Adrenal gland (tissue), 12 donors: Measurements from ENCODE around the gene C1orf226. TPM values are rescaled to one million over a fixed set of nuclear protein-coding genes. Genes with fewer than 3 reads are reported as not detected.

Experiments used
- DNase-seq, 7 donors: peaks; one replicate each; pipeline ENCODE4 v3.0.0-alpha.2; 2019 to 2020
- H3K27ac ChIP-seq, 5 donors: fragments of 200-600 bp; sonication (generic) in 4 of 5; 1 replicate in 3 of 5; 2 replicates in 2 of 5; pipeline versions ENCODE4 v1.5.1 to v1.8.0; 2016 to 2020; ENCODE audit warnings: mild to moderate bottlenecking in 1 of 5
- H3K27me3 ChIP-seq: fragments of 200-600 bp; 2 replicates; pipeline ENCODE4 v1.8.0; 2021
- H3K36me3 ChIP-seq, 2 donors: fragments of 200-600 bp; replicated peaks in 1 of 2; 1 replicate in 1 of 2; 2 replicates in 1 of 2; pipeline versions ENCODE4 v1.5.1 to v1.8.0; 2018 to 2022
- H3K4me1 ChIP-seq, 2 donors: fragments of 200-600 bp; replicated peaks in 1 of 2; 1 replicate in 1 of 2; 2 replicates in 1 of 2; pipeline versions ENCODE4 v1.5.1 to v1.8.0; 2018 to 2021
- H3K4me3 ChIP-seq, 4 donors: fragments of 200-600 bp; sonication (generic) in 3 of 4; one replicate each; pipeline ENCODE4 v1.5.1; 2016 to 2018
- H3K9me3 ChIP-seq, 3 donors: fragments of 200-600 bp; sonication (generic) in 1 of 3; replicated peaks in 1 of 3; 1 replicate in 2 of 3; 2 replicates in 1 of 3; pipeline versions ENCODE4 v1.5.1 to v1.8.0; 2016 to 2021
- CTCF ChIP-seq, 6 experiments: fragments of 450-650 bp in 4 of 6; fragments of 200-600 bp in 2 of 6; sonication (generic) in 1 of 6; IDR thresholded peaks; 1 replicate in 5 of 6; 2 replicates in 1 of 6; pipeline versions ENCODE4 v1.5.1 to v1.8.0; 2016 to 2021; ENCODE audit warnings: antibody characterized with exemption in 6 of 6, mild to moderate bottlenecking in 2 of 6, moderate library complexity in 1 of 6
- POLR2A ChIP-seq, 2 donors: fragments of 450-650 bp; IDR thresholded peaks; one replicate each; pipeline ENCODE4 v1.6.1; 2017; ENCODE audit warnings: antibody characterized with exemption in 2 of 2, mild to moderate bottlenecking in 2 of 2, moderate library complexity in 1 of 2
- WGBS, 4 donors: extraction: QIAGEN DNeasy Blood & Tissue Kit in 2 of 4; methylation state at CpG; one replicate each; pipeline versions ENCODE4 v1.1.5 to v1.1.7; 2013 to 2017; 5-methylcytosine and 5-hydroxymethylcytosine counted together
- intact Hi-C, 2 donors: fragments of 100-400 bp; cut with DNase I; formaldehyde crosslinking; loops; one replicate each; pipeline versions ENCODE4 v1.14.1 to v1.15.0; 2022 to 2023
- polyA plus RNA-seq, 3 donors: library from polyadenylated mRNA; stranded (reverse); fragments of 200-250 nt in 2 of 3; fragments of 350-450 nt in 1 of 3; fragmentation: Illumina TruSeq in 1 of 3; extraction: RNeasy Lipid Tissue Mini Kit (QIAGEN cat#74804) in 1 of 3; gene quantifications; one replicate each; pipeline ENCODE4 v1.2.3, GENCODE V29; 2013 to 2014
- total RNA-seq, 9 donors: library from RNA; depleted of rRNA in 4 of 9; stranded (reverse); fragments of >200 nt in 4 of 9; fragments of 120-200 nt in 1 of 9; fragmentation: NEBNext Ultra II Directional in 1 of 9; extraction: Animal tissue kit (Norgen Biotek cat#: 25700) in 1 of 9; gene quantifications; one replicate each; pipeline versions ENCODE4 v1.1.0 to v1.2.4, GENCODE V29; 2013 to 2023
- donor health status: healthy with polysubstance abuse.
- donor health status: Bipolar disorder and iron deficiency.
- donor health status: DM: yes; HTN: yes; CAD: no.
- donor health status: DM: no; HTN: no; CAD: no.
- donor health status: DM: no; HTN: no; CAD: no.
- donor health status: DM: yes; HTN: yes; CAD: no.

The C1orf226 gene
- total and polyA plus RNA-seq, 12 donors, result 0.95 to 48.0 (median 6.8) TPM

GRCh38 chr1:162388615-162389014 lies 7.1 kb downstream of the C1orf226 start:
- H3K36me3 ChIP-seq, result no peaks in the 10 kb centered on the region
- H3K4me1 ChIP-seq, result no peaks in the 10 kb centered on the region
- DNase-seq, result peak in 2 of 7 donors; percentile 18 to 30
- H3K9me3 ChIP-seq, result no peaks in the 10 kb centered on the region
- peaks cover 7% of the 10 kb centered on the region for H3K27me3 ChIP-seq
- intact Hi-C loops, result no loop called here
- no peak overlapping the region for H3K4me3 ChIP-seq
- TF ChIP-seq CTCF (IDR thresholded peaks at IDR 0.05) (no peak), POLR2A (IDR thresholded peaks at IDR 0.05) (no peak)
- H3K27ac ChIP-seq, result peak overlapping the region in 2 of 5 donors; percentile 21 to 56
- 75 to 100% (median 85%) methylated on average over 1 to 5 of the region's 5 CpGs for whole genome bisulfite sequencing, 4 donors

DNA sequence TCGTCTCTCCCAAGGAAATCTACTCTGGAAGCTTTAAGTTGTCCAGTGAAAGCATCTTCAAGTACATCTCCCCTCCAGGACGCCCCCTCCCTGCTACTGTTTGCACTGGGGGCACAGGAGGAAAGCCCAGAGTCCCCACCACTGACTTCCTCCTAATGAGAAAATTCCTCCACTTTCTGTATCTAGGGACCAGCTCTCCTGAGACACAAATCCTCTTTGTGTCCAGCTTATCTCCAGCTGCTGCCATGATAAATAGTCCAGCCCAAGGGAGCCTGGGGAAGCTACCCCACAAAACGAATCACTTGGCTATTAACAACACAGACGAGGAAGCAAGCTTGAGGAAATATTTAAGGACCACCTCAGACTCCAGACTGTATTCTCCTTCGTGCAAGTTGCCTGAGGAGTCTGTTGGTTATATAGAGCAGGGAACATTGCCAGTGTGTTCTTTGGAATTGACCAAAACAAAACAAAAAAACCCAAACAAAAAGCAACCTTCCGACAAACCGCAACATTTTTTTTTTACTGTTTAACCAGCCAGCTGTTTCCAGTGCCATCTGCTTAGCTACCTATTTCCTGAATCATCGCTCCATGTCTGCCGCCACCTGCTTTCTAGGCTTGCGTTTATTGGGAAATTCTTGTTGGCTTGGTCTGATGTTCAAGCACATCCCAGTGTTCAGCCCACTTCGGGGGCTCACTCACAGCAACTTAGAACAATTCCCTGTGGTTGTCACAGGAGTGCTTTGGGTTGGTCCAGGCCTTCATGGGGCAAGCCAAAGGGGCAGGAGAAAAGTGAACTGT lies 7.7 kb downstream of the C1orf226 start:
- Histone ChIP-seq H3K9me3 (no peaks in the 10 kb centered on the region), H3K4me1 (no peaks in the 10 kb centered on the region), H3K4me3 (no peak overlapping the region), H3K27me3 (peaks cover 11% of the 10 kb centered on the region), H3K36me3 (no peaks in the 10 kb centered on the region), H3K27ac (peak overlapping the region in 2 of 5 donors; percentile 21 to 56)
- peak in 1 of 7 donors; percentile 37 for DNase-seq
- TF ChIP-seq POLR2A (IDR thresholded peaks at IDR 0.05) (no peak), CTCF (IDR thresholded peaks at IDR 0.05) (no peak)
- intact Hi-C loops, result no loop called here
- 50 to 62% (median 53%) methylated on average over 11 of the region's 11 CpGs for WGBS, 4 donors

- 67 to 80% (median 69%) methylated on average over 8 to 9 of the region's 9 CpGs for WGBS, 4 donors
- H3K4me3 ChIP-seq, result no peak overlapping the region
- H3K27me3 ChIP-seq, result peaks cover 12% of the 10 kb centered on the region
- TF ChIP-seq POLR2A (IDR thresholded peaks at IDR 0.05) (no peak), CTCF (IDR thresholded peaks at IDR 0.05) (no peak)
- H3K27ac ChIP-seq, result peak overlapping the region in 1 of 5 donors; percentile 24
- no peaks in the 10 kb centered on the region for H3K36me3 ChIP-seq
- DNase-seq, result peak in 1 of 7 donors; percentile 43
- no peaks in the 10 kb centered on the region for H3K9me3 ChIP-seq
- no peaks in the 10 kb centered on the region for H3K4me1 ChIP-seq
- intact Hi-C loops, result loop anchor here in 1 of 2 donors (2.0 kb wide), 1 partner anchor 333 kb away; no protein-coding TSS in a partner anchor
Observed at GRCh38 chr1:162389971-162390370, 8.4 kb downstream of the C1orf226 start.

DNA sequence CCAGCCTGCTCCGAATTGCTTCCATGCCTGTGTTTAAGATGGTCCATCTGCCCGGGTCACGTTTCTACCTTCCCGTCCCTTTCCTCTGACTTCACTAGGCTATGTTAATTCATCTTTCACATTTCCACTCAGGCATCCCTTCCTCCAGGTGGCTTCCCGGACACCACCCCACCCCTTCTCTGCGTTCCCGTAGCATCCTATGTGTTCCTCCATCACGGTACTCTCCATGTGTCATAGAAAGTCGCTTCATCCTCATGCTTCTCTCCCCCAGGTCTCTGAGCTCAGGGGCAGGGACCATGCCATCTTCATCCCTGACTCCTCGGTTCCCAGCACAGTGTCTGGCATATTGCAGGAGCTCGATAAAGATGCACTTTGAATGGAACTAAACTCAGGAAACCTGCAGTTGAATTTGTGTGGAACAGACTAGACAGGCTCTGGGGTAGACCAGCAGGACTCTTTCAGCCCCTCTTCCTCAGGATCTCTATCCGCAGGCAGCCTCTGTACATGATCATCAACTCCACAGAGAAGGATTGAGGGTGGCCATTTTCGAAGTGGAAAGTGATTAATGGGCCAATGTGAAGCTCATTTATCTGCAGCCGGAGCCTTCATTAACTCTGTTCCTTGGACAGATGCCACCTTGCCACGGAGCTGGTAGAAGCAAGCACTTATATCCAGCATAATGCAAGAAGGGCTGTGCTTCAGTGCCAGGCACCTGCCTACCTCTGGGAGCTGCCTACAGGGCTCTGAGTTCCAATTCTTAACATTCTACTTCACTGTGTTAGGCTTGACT lies 9.1 kb downstream of the C1orf226 start:
- Histone ChIP-seq H3K4me1 (no peaks in the 10 kb centered on the region), H3K9me3 (no peaks in the 10 kb centered on the region), H3K36me3 (no peaks in the 10 kb centered on the region), H3K4me3 (no peak overlapping the region), H3K27me3 (peaks cover 12% of the 10 kb centered on the region), H3K27ac (no peak overlapping the region)
- intact Hi-C loops, result loop anchor here in 1 of 2 donors (2.0 kb wide), 1 partner anchor 334 kb away; no protein-coding TSS in a partner anchor
- TF ChIP-seq CTCF (IDR thresholded peaks at IDR 0.05), result no peak
- TF ChIP-seq POLR2A (IDR thresholded peaks at IDR 0.05), result no peak
- 66 to 73% (median 68%) methylated on average over 15 of the region's 15 CpGs for WGBS, 4 donors
- peak in 1 of 7 donors; percentile 35 for DNase-seq
